ENCODE results near the gene ADCY9.

ADCY9 gene

DNA sequence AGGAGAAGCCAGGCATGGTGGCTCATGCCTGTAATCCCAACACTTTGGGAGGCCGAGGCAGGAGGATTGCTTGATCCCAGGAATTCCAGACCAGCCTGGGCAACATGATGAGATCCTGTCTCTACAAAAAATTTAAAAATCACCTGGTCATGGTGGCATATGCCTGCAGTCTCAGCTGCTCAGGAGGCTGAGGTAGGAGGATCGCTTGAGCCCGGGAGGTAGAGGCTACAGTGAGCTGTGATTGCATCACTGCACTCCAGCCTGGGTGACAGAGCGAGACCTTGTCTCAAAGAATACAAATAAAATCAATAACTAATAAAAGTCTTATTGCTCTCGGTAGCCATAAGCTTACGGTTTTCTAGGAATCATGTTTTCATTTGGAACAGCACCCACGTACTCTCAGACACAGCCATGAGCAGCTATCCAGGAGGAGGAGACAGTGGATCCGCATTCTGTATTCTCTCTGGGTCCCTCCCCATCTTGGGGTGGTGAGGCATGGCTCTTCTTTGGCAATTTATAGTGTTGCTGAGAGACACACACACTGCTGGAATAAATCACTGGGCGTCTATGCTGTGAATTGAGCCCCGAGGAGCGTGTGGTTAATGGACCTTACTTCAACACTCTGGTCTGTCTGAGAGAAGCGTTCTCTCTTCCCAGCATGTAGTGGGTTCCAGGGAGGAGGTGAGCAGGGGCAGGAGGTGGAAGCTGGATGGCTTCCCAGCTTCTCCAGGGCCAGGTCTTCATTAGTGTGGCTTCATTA is 8.5 kb upstream of the ADCY9 start:
- Mint-ChIP-seq H3K36me3 (ENCODE audit: low read depth) (no peaks in the 10 kb centered on the region), H3K4me3 (no peak overlapping the region), H3K4me1 (peaks cover 24% of the 10 kb centered on the region), H3K9me3 (no peaks in the 10 kb centered on the region), H3K27me3 (ENCODE audit: low read depth, poor library complexity) (peaks cover 30% of the 10 kb centered on the region), H3K27ac (no peak overlapping the region)
- DNase-seq = peak; percentile 22
- TF ChIP-seq CTCF (IDR thresholded peaks at IDR 0.05) = no peak

GRCh38 chr16:4123616-4124300 is 7.5 kb upstream of the ADCY9 start:
- H3K27me3 Mint-ChIP-seq (ENCODE audit: low read depth, poor library complexity) = peaks cover 39% of the 10 kb centered on the region
- no peaks in the 10 kb centered on the region for H3K36me3 Mint-ChIP-seq (ENCODE audit: low read depth)
- H3K9me3 Mint-ChIP-seq = no peaks in the 10 kb centered on the region

DNA sequence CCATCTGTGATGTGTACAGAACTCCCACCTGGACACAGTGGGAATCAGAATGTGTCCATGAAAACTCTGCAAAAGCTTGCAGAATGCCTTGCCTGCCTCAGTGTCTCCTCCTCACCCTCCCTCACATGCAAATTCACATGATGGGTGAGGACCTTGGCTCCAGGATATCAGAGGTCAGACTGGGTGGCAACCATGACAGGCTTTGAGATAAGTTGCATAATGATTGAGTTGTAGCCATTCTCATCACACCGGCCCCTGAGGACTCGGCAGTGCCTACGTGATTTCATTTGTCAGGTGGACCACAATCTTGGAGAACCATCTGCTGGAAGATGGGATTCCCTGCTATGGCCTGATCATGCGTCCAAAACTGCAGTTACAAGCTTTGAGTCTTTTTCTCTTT is 3.9 kb upstream of the ADCY9 start:
- no peak overlapping the region for H3K4me3 Mint-ChIP-seq
- peaks cover 40% of the 10 kb centered on the region for H3K27me3 Mint-ChIP-seq (ENCODE audit: low read depth, poor library complexity)
- no peak for DNase-seq
- no peak for TF ChIP-seq CTCF (IDR thresholded peaks at IDR 0.05)
- peaks cover 28% of the 10 kb centered on the region for H3K4me1 Mint-ChIP-seq
- H3K27ac Mint-ChIP-seq = no peak overlapping the region
- no peaks in the 10 kb centered on the region for H3K36me3 Mint-ChIP-seq (ENCODE audit: low read depth)
- H3K9me3 Mint-ChIP-seq = no peaks in the 10 kb centered on the region

More at GRCh38 chr16:4123616-4124300, 7.5 kb upstream of the ADCY9 start:
- Mint-ChIP-seq H3K4me3 (no peak overlapping the region), H3K4me1 (peaks cover 24% of the 10 kb centered on the region), H3K27ac (peak overlapping the region; percentile 58)
- TF ChIP-seq CTCF (IDR thresholded peaks at IDR 0.05) = no peak
- DNase-seq = no peak

DNA sequence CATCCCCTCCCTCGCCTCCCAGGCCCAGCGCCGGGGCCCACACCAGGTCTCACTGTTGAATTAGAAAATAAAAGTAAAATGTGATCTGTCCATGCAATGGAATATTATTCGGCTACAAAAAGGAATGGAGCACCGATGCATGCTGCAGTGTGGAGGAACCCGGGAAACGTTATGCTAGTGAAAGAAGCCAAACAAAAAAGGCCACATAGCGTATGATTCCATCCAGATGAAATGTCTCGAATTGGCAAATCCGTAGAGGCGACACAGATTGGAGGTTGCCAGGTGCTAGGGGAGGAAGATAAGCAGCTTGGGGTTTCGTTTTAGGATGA is 972 bp upstream of the ADCY9 start:
- DNase-seq = no peak
- H3K4me3 Mint-ChIP-seq = peak overlapping the region; percentile 85
- no peaks in the 10 kb centered on the region for H3K9me3 Mint-ChIP-seq
- TF ChIP-seq CTCF (IDR thresholded peaks at IDR 0.05) = no peak
- peaks cover 33% of the 10 kb centered on the region for H3K4me1 Mint-ChIP-seq
- H3K27me3 Mint-ChIP-seq (ENCODE audit: low read depth, poor library complexity) = peaks cover 52% of the 10 kb centered on the region
- H3K27ac Mint-ChIP-seq = no peak overlapping the region
- H3K36me3 Mint-ChIP-seq (ENCODE audit: low read depth) = peaks cover 14% of the 10 kb centered on the region

DNA sequence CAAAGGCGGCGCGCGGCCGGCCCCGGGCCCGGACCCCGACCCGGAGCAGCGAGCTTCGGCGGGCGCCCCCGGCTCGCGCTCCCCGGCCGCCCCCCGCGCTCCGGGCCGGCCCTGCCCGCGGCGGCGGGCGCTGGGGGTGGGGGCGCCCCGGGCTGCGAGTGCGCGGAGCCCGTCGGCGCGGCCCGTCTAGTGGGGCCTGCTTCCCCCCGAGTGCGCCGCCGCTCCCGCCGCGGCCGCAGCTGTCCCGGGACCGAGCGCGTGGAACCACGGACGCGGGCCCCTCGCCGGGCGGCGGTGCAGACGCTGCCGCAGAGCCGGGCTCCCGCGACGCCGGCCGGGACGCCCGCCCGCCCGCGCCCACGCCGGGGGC is 308 bp downstream of the ADCY9 start:
- H3K4me3 Mint-ChIP-seq = peak overlapping the region; percentile 77
- H3K27ac Mint-ChIP-seq = no peak overlapping the region
- no peaks in the 10 kb centered on the region for H3K9me3 Mint-ChIP-seq
- TF ChIP-seq CTCF (IDR thresholded peaks at IDR 0.05) = no peak
- peaks cover 14% of the 10 kb centered on the region for H3K36me3 Mint-ChIP-seq (ENCODE audit: low read depth)
- no peak for DNase-seq
- H3K4me1 Mint-ChIP-seq = peaks cover 46% of the 10 kb centered on the region
- H3K27me3 Mint-ChIP-seq (ENCODE audit: low read depth, poor library complexity) = peaks cover 52% of the 10 kb centered on the region
